ENCODE results near the gene MAP1LC3A.

DNA sequence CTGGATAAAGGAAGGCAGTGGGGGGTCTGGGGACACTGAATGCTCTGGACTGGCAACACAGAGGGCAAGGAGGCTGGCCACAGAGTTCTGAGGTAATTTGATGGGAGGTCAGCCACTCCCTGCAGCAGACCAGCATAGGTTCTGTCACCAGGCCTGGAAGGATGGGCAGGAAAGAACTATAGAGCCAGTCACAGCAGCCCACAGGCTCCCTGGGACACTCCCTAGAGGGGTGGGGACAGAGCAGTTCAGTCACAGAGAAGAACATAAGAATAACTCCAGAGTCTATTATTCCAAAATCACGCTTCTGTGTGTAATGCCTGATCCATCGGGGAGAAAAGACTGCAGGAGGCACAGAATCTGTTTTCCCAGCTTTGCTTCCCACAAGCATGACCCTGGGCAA is 22.7 kb upstream of the MAP1LC3A start:
- TF ChIP-seq, protein P1, sequence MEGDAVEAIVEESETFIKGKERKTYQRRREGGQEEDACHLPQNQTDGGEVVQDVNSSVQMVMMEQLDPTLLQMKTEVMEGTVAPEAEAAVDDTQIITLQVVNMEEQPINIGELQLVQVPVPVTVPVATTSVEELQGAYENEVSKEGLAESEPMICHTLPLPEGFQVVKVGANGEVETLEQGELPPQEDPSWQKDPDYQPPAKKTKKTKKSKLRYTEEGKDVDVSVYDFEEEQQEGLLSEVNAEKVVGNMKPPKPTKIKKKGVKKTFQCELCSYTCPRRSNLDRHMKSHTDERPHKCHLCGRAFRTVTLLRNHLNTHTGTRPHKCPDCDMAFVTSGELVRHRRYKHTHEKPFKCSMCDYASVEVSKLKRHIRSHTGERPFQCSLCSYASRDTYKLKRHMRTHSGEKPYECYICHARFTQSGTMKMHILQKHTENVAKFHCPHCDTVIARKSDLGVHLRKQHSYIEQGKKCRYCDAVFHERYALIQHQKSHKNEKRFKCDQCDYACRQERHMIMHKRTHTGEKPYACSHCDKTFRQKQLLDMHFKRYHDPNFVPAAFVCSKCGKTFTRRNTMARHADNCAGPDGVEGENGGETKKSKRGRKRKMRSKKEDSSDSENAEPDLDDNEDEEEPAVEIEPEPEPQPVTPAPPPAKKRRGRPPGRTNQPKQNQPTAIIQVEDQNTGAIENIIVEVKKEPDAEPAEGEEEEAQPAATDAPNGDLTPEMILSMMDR (IDR thresholded peaks at IDR 0.05; ENCODE audit: low read length) = no peak
- TF ChIP-seq EZH2phosphoT487 (IDR thresholded peaks at IDR 0.05; ENCODE audit: low read length) = no peak
